ENCODE measurements around the gene SLC4A8. TPM values are rescaled to one million over a fixed set of nuclear protein-coding genes. Genes with fewer than 3 reads are reported as not detected.

Gene SLC4A8
- total RNA-seq, 1 donor from 2014 or later, result 1.2 TPM

GRCh38 chr12:51536159-51536558 lies 111.5 kb downstream of the SLC4A8 start:
- intact Hi-C loops (cut with DNase I), result no loop called here
- no peak for DNase-seq (ENCODE audit: low spot score)

DNA sequence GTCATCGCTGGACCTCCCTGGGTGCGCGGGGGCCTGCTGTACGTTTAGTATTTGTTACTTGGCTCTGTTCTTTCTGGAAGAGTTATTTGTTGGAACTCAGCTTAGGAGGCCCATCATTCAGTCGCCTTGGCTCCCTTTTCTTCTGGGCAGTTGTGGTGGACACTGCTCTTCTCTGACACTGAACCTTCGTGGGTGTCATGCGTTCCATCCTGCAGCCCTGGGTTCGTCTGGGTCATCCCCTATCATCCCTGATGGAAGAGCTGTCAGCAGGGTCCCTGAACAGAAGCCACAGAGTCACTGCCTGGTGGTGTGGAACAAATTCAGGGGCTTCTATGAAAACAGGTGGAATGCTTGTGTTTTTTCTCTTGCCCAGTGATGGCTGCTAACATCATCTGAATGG lies 113.5 kb downstream of the SLC4A8 start:
- ATAC-seq (no peak), DNase-seq (ENCODE audit: low spot score) (no peak)
- intact Hi-C loops (cut with DNase I), result no loop called here

More at GRCh38 chr12:51536159-51536558, 111.5 kb downstream of the SLC4A8 start:
- ATAC-seq, result no peak

GRCh38 chr12:51538599-51538998 lies 114.0 kb downstream of the SLC4A8 start:
- intact Hi-C loops (cut with DNase I), result no loop called here
- ATAC-seq, result no peak
- no peak for DNase-seq (ENCODE audit: low spot score)

- intact Hi-C loops (cut with DNase I), result no loop called here
- ATAC-seq, result no peak
- DNase-seq (ENCODE audit: low spot score), result no peak
Measured at GRCh38 chr12:51540996-51541395, 116.4 kb downstream of the SLC4A8 start.

DNA sequence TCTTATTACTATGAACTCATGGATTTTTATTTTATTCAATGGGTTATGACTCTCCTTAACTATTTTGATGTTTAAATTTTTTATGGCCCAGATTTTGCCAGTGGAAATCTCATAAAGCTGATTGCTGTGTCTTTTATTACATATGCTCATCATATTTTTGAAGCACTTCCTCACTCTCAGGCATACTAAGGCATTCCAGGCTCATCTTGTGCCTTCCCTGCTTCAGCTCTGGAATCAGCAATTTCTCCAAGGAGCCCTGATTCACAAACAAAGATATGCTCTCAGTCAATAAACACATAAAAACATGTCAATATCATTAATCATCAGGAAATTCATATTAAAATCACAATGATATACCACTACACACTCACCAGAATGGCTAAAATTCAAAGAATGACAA lies 121.5 kb downstream of the SLC4A8 start:
- ATAC-seq (no peak), DNase-seq (ENCODE audit: low spot score) (no peak)
- intact Hi-C loops (cut with DNase I), result no loop called here

GRCh38 chr12:51547606-51548005 lies 123.0 kb downstream of the SLC4A8 start:
- DNase-seq (ENCODE audit: low spot score) (no peak), ATAC-seq (no peak)
- intact Hi-C loops (cut with DNase I), result no loop called here

- ATAC-seq (no peak), DNase-seq (ENCODE audit: low spot score) (no peak)
- intact Hi-C loops (cut with DNase I), result no loop called here
Measured at GRCh38 chr12:51548241-51548640, 123.6 kb downstream of the SLC4A8 start.

- DNase-seq (ENCODE audit: low spot score) (no peak), ATAC-seq (no peak)
- intact Hi-C loops (cut with DNase I), result no loop called here
Measured at GRCh38 chr12:51549637-51550036, 125.0 kb downstream of the SLC4A8 start.

Other genes with a start within 250 kb of the SLC4A8 start
- 40.7 TPM for gene POU6F1, start 206.8 kb upstream of the SLC4A8 start, total RNA-seq
- 175 TPM for gene DAZAP2, start 186.0 kb upstream of the SLC4A8 start, total RNA-seq
- gene SMAGP, start 154.4 kb upstream of the SLC4A8 start, total RNA-seq, result 6.2 TPM
- gene BIN2, start 100.7 kb upstream of the SLC4A8 start, total RNA-seq, result 11.2 TPM
- not detected for gene CELA1, start 78.2 kb upstream of the SLC4A8 start, total RNA-seq
- 4.0 TPM for gene GALNT6, start 33.4 kb upstream of the SLC4A8 start, total RNA-seq
- gene SCN8A, start 166.4 kb downstream of the SLC4A8 start, total RNA-seq, result 1.5 TPM